GM21360 (cell line): ENCODE results near the gene ARHGAP21.
"Not testable (repeated sequence)": the region's sequence is repeated elsewhere in the genome, so short reads cannot be mapped to it uniquely, and the experiment has no call there.

Experiments used
- ATAC-seq: cut with Tn5 transposase; IDR thresholded peaks from one replicate; pipeline ENCODE4 v1.9.1; 2021; ENCODE audit warnings: mild to moderate bottlenecking, moderate library complexity; ENCODE audit not compliant: unreplicated experiment

Gene ARHGAP21

GRCh38 chr10:24685958-24686540, 37.6 kb downstream of the ARHGAP21 start:
- ATAC-seq, result no peak

- no peak for ATAC-seq
These were observed 40.1 kb downstream of the ARHGAP21 start for GRCh38 chr10:24683554-24683953.

- no peak for ATAC-seq
These were observed 42.1 kb downstream of the ARHGAP21 start for GRCh38 chr10:24681572-24682088.

GRCh38 chr10:24680647-24681524, 42.8 kb downstream of the ARHGAP21 start:
- ATAC-seq, result no peak

- no peak for ATAC-seq
These were observed 44.9 kb downstream of the ARHGAP21 start for GRCh38 chr10:24678757-24679156.

- no peak for ATAC-seq
These were observed 48.6 kb downstream of the ARHGAP21 start for GRCh38 chr10:24674892-24675632.

- ATAC-seq, result no peak
These were observed 52.6 kb downstream of the ARHGAP21 start for GRCh38 chr10:24670964-24671670.

- no peak for ATAC-seq
These were observed 54.3 kb downstream of the ARHGAP21 start for GRCh38 chr10:24669285-24669852.

- no peak for ATAC-seq
These were observed 55.4 kb downstream of the ARHGAP21 start for GRCh38 chr10:24668247-24668646.

GRCh38 chr10:24664991-24665390, 58.7 kb downstream of the ARHGAP21 start:
- ATAC-seq, result no peak

GRCh38 chr10:24661376-24661775, 62.3 kb downstream of the ARHGAP21 start:
- ATAC-seq, result no peak

GRCh38 chr10:24658319-24658718, 65.4 kb downstream of the ARHGAP21 start:
- ATAC-seq, result not testable (repeated sequence)

GRCh38 chr10:24656326-24656725, 67.4 kb downstream of the ARHGAP21 start:
- ATAC-seq, result not testable (repeated sequence)

- peak; percentile 82 for ATAC-seq
These were observed 71.2 kb downstream of the ARHGAP21 start for GRCh38 chr10:24652381-24652957.

GRCh38 chr10:24651923-24652322, 71.8 kb downstream of the ARHGAP21 start:
- peak; percentile 24 for ATAC-seq

GRCh38 chr10:24650669-24651391, 72.9 kb downstream of the ARHGAP21 start:
- no peak for ATAC-seq

- ATAC-seq, result no peak
These were observed 77.9 kb downstream of the ARHGAP21 start for GRCh38 chr10:24645784-24646183.

- no peak for ATAC-seq
These were observed 78.7 kb downstream of the ARHGAP21 start for GRCh38 chr10:24645022-24645421.

- no peak for ATAC-seq
These were observed 79.9 kb downstream of the ARHGAP21 start for GRCh38 chr10:24643679-24644209.
